ENCODE measurements around the gene ZBED4. TPM values are rescaled to one million over a fixed set of nuclear protein-coding genes. Genes with fewer than 3 reads are reported as not detected.

Gene ZBED4
- total RNA-seq, 1 experiment from 2014 or later, result 21.6 TPM

DNA sequence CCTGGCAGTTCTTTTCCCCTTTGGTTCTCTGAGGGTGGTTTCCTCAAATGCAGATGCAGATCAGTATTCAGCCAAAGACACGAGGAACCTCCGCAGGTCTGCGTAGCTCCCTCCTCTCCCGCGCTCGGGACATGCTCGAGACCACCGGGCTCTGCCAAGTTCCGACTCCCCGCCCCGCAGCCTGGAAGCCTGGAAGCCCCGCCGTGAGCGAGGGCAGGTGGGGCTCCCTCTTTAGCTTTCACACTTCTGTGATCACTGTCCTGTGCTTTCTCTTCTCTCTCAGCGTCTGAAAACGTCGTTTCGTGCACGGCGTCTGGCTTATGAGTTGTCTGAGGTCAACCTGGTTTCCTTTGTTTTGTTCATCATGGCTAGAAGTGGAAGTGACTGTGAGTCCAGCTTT is 26.6 kb downstream of the ZBED4 start:
- Histone ChIP-seq H3K9ac (ENCODE audit: low read length) (no peak overlapping the region), H2AFZ (ENCODE audit: low read depth, low read length, poor library complexity, severe bottlenecking) (no peak overlapping the region), H3K27me3 (ENCODE audit: insufficient read depth, low read length) (no peaks in the 10 kb centered on the region), H3K36me3 (ENCODE audit: control insufficient read depth in 1 of 2, insufficient read depth in 2 of 2, low read length in 2 of 2) (peaks cover 5 to 29% of the 10 kb centered on the region in 2 experiments; a peak in 3 of 4 replicates), H3K4me3 (replicated peaks in 1 of 2; ENCODE audit: low read depth in 1 of 2, low read length in 2 of 2) (no peak overlapping the region), H3K27ac (ENCODE audit: low read depth, low read length) (no peak overlapping the region), H4K20me1 (ENCODE audit: insufficient read depth) (no peaks in the 10 kb centered on the region; the same call in 1 of the 2 replicates), H3K9me3 (ENCODE audit: control insufficient read depth in 1 of 2, insufficient read depth in 1 of 2, low read depth in 1 of 2, low read length in 2 of 2) (no peaks in the 10 kb centered on the region), H3K4me2 (ENCODE audit: low read length) (no peak overlapping the region), H3K4me1 (ENCODE audit: control insufficient read depth in 1 of 2, insufficient read depth in 2 of 2, low read length in 2 of 2) (no peaks in the 10 kb centered on the region), H3K9me2 (ENCODE audit: insufficient read depth) (no peaks in the 10 kb centered on the region), H3K79me2 (ENCODE audit: insufficient read depth, low read length) (peaks cover 81% of the 10 kb centered on the region)
- CTCF ChIA-PET, result no interaction called here
- POLR2A ChIA-PET, result no interaction called here
- DNase-seq (ENCODE audit: low read depth, low spot score), result no peak
- TF ChIP-seq ELF1 (IDR thresholded peaks at IDR 0.05; ENCODE audit: borderline replicate concordance, low read depth) (no peak), POLR2A (IDR thresholded peaks at IDR 0.05; ENCODE audit: borderline replicate concordance, extremely low read depth, insufficient read depth, insufficient read length) (no peak)
- no peak for ATAC-seq
- intact Hi-C loops (cut with micrococcal nuclease), result no loop called here
- BruUV-seq (replicated peaks), result no TSS peak
- RAD21 ChIA-PET (ENCODE audit: low non-redundant PET in 1 of 2, low total read pairs in 2 of 2, uncharacterized antibody in 2 of 2, unreplicated experiment in 2 of 2), result no interaction called here

DNA sequence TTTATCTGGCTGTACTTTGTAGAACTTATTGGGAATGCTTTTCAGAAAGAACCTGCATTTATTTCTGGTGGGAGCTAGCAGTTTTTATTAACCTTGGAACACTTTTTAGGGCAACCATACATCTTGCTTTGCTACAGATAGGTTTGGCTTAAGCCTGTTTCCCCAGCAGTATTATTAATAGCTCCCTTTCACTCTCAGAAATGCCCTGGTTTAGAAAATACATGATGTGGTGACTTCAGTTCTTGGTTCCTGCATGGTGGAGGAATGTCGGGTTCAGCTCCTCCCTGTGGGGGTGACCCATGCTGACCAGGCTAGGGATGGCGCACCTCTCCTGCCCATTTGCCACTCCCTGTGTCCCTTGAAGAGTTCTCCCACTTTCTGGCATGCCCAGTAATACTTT is 28.2 kb downstream of the ZBED4 start:
- Histone ChIP-seq H3K27ac (ENCODE audit: low read depth, low read length) (no peak overlapping the region), H3K9me3 (ENCODE audit: control insufficient read depth in 1 of 2, insufficient read depth in 1 of 2, low read depth in 1 of 2, low read length in 2 of 2) (no peaks in the 10 kb centered on the region), H3K4me3 (replicated peaks in 1 of 2; ENCODE audit: low read depth in 1 of 2, low read length in 2 of 2) (no peak overlapping the region), H3K9ac (ENCODE audit: low read length) (no peak overlapping the region), H3K9me2 (ENCODE audit: insufficient read depth) (no peaks in the 10 kb centered on the region), H3K36me3 (ENCODE audit: control insufficient read depth in 1 of 2, insufficient read depth in 2 of 2, low read length in 2 of 2) (peaks cover 5 to 44% of the 10 kb centered on the region in 2 experiments; a peak in 3 of 4 replicates), H3K4me2 (ENCODE audit: low read length) (no peak overlapping the region), H4K20me1 (ENCODE audit: insufficient read depth) (no peaks in the 10 kb centered on the region), H3K79me2 (ENCODE audit: insufficient read depth, low read length) (peaks cover 68% of the 10 kb centered on the region), H2AFZ (ENCODE audit: low read depth, low read length, poor library complexity, severe bottlenecking) (no peak overlapping the region), H3K27me3 (ENCODE audit: insufficient read depth, low read length) (no peaks in the 10 kb centered on the region), H3K4me1 (ENCODE audit: control insufficient read depth in 1 of 2, insufficient read depth in 2 of 2, low read length in 2 of 2) (no peaks in the 10 kb centered on the region)
- ChIA-PET RAD21 (ENCODE audit: low non-redundant PET in 1 of 2, low total read pairs in 2 of 2, uncharacterized antibody in 2 of 2, unreplicated experiment in 2 of 2) (no interaction called here), POLR2A (no interaction called here), CTCF (no interaction called here)
- ATAC-seq (no peak), DNase-seq (ENCODE audit: low read depth, low spot score) (no peak)
- intact Hi-C loops (cut with micrococcal nuclease), result no loop called here
- BruUV-seq (replicated peaks), result no TSS peak
- TF ChIP-seq, protein P1, sequence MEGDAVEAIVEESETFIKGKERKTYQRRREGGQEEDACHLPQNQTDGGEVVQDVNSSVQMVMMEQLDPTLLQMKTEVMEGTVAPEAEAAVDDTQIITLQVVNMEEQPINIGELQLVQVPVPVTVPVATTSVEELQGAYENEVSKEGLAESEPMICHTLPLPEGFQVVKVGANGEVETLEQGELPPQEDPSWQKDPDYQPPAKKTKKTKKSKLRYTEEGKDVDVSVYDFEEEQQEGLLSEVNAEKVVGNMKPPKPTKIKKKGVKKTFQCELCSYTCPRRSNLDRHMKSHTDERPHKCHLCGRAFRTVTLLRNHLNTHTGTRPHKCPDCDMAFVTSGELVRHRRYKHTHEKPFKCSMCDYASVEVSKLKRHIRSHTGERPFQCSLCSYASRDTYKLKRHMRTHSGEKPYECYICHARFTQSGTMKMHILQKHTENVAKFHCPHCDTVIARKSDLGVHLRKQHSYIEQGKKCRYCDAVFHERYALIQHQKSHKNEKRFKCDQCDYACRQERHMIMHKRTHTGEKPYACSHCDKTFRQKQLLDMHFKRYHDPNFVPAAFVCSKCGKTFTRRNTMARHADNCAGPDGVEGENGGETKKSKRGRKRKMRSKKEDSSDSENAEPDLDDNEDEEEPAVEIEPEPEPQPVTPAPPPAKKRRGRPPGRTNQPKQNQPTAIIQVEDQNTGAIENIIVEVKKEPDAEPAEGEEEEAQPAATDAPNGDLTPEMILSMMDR (IDR thresholded peaks at IDR 0.05 in 2 of 3, conservative IDR thresholded peaks at IDR 0.05 in 1 of 3; ENCODE audit: borderline replicate concordance in 1 of 3, insufficient read depth in 1 of 3, low read depth in 2 of 3, low read length in 2 of 3), result no peak
- no peak for TF ChIP-seq YY1 (IDR thresholded peaks at IDR 0.05; ENCODE audit: extremely low read depth, insufficient replicate concordance, low read depth, low read length)
- TF ChIP-seq SP1 (IDR thresholded peaks at IDR 0.05; ENCODE audit: low read depth), result no peak
- TF ChIP-seq EGR1 (IDR thresholded peaks at IDR 0.05; ENCODE audit: low read depth), result no peak
- TF ChIP-seq CEBPB (IDR thresholded peaks at IDR 0.05; ENCODE audit: low read depth), result no peak
- TF ChIP-seq, protein P2, sequence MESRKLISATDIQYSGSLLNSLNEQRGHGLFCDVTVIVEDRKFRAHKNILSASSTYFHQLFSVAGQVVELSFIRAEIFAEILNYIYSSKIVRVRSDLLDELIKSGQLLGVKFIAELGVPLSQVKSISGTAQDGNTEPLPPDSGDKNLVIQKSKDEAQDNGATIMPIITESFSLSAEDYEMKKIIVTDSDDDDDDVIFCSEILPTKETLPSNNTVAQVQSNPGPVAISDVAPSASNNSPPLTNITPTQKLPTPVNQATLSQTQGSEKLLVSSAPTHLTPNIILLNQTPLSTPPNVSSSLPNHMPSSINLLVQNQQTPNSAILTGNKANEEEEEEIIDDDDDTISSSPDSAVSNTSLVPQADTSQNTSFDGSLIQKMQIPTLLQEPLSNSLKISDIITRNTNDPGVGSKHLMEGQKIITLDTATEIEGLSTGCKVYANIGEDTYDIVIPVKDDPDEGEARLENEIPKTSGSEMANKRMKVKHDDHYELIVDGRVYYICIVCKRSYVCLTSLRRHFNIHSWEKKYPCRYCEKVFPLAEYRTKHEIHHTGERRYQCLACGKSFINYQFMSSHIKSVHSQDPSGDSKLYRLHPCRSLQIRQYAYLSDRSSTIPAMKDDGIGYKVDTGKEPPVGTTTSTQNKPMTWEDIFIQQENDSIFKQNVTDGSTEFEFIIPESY (IDR thresholded peaks at IDR 0.05; ENCODE audit: extremely low read depth, insufficient replicate concordance, low read length), result no peak
- TF ChIP-seq, protein P3, sequence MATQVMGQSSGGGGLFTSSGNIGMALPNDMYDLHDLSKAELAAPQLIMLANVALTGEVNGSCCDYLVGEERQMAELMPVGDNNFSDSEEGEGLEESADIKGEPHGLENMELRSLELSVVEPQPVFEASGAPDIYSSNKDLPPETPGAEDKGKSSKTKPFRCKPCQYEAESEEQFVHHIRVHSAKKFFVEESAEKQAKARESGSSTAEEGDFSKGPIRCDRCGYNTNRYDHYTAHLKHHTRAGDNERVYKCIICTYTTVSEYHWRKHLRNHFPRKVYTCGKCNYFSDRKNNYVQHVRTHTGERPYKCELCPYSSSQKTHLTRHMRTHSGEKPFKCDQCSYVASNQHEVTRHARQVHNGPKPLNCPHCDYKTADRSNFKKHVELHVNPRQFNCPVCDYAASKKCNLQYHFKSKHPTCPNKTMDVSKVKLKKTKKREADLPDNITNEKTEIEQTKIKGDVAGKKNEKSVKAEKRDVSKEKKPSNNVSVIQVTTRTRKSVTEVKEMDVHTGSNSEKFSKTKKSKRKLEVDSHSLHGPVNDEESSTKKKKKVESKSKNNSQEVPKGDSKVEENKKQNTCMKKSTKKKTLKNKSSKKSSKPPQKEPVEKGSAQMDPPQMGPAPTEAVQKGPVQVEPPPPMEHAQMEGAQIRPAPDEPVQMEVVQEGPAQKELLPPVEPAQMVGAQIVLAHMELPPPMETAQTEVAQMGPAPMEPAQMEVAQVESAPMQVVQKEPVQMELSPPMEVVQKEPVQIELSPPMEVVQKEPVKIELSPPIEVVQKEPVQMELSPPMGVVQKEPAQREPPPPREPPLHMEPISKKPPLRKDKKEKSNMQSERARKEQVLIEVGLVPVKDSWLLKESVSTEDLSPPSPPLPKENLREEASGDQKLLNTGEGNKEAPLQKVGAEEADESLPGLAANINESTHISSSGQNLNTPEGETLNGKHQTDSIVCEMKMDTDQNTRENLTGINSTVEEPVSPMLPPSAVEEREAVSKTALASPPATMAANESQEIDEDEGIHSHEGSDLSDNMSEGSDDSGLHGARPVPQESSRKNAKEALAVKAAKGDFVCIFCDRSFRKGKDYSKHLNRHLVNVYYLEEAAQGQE (IDR thresholded peaks at IDR 0.05; ENCODE audit: low read depth), result no peak
- TF ChIP-seq TCF7L2 (IDR thresholded peaks at IDR 0.05; ENCODE audit: borderline replicate concordance, extremely low read depth, insufficient read depth, insufficient read length), result no peak
- TF ChIP-seq POLR2AphosphoS5 (IDR thresholded peaks at IDR 0.05; ENCODE audit: low read depth, low read length), result no peak
- no peak for TF ChIP-seq RAD21 (IDR thresholded peaks at IDR 0.05; ENCODE audit: low read depth)
- no peak for TF ChIP-seq JUND (IDR thresholded peaks at IDR 0.05)
- TF ChIP-seq SRF (IDR thresholded peaks at IDR 0.05; ENCODE audit: low read depth), result no peak
